Left renal cortex interstitium (tissue), 4 donors: ENCODE results near the gene RBM25. TPM values are rescaled to one million over a fixed set of nuclear protein-coding genes. Genes with fewer than 3 reads are reported as not detected.

Experiments used
- DNase-seq, 4 donors: peaks; one replicate each; pipeline ENCODE4 v3.0.0-alpha.2; 2013; ENCODE audit warnings: low read depth in 4 of 4, low spot score in 2 of 4, missing footprints in 1 of 4
- polyA plus RNA-seq, 4 donors: library from polyadenylated mRNA; unstranded; fragments of 120-200 nt; gene quantifications; one replicate each; pipeline ENCODE4 v1.2.1, GENCODE V29; 2013; ENCODE audit not compliant: insufficient read length in 4 of 4

The RBM25 gene
- polyA plus RNA-seq, 4 donors, result 113 to 221 (median 171) TPM

DNA sequence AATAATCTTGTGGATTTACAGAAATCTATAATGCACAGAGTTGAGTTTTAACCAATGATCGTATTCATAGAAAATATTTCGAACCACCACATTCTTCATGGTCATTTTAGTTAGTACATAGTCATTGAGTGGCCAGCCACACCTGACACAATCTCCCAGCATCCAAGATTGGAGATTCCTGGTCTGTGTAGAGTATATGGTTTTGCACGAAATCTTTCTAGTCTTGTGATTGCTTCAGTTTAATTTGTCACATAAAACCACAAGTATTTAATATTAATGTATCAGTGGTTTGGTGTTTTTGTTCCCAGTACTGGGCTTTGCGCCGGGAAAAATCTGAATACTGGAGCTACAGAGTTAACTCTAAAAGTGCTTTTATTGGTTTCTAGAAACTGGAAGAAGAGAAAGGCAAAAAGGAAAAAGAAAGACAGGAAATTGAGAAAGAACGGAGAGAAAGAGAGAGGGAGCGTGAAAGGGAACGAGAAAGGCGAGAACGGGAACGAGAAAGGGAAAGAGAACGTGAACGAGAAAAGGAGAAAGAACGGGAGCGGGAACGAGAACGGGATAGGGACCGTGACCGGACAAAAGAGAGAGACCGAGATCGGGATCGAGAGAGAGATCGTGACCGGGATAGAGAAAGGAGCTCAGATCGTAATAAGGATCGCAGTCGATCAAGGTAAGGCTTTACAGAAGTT lies 44.6 kb downstream of the RBM25 start:
- no peak for DNase-seq

DNA sequence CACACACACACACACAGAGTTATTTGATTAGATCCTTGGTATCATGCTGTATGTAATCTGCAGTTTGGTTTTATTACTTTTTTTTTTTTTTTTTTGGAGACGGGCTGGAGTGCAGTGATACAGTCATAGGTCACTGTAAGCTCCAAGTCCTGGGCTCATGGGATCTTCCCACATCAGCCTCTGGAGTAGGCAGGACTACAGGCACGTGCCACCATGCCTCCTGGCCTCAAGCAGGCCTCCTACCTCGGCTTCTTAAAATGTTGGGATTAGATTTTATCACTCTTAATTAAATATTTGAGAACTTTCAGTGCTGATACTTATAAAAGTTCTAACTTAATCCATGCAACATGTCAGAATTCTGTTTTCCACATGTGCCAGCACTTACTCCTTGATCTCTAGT lies 46.7 kb downstream of the RBM25 start:
- DNase-seq, result no peak

DNA sequence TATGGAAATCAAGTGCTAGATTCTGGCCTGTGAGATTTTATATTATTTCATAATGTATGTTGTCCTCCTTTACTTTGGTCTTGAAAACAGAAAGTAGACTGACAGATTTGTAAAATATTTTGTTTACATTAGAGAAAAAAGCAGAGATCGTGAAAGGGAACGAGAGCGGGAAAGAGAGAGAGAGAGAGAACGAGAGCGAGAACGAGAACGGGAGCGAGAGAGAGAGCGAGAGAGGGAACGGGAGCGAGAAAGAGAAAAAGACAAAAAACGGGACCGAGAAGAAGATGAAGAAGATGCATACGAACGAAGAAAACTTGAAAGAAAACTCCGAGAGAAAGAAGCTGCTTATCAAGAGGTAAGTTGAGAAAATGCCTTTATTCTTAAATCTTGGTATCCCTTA lies 47.4 kb downstream of the RBM25 start:
- no peak for DNase-seq

DNA sequence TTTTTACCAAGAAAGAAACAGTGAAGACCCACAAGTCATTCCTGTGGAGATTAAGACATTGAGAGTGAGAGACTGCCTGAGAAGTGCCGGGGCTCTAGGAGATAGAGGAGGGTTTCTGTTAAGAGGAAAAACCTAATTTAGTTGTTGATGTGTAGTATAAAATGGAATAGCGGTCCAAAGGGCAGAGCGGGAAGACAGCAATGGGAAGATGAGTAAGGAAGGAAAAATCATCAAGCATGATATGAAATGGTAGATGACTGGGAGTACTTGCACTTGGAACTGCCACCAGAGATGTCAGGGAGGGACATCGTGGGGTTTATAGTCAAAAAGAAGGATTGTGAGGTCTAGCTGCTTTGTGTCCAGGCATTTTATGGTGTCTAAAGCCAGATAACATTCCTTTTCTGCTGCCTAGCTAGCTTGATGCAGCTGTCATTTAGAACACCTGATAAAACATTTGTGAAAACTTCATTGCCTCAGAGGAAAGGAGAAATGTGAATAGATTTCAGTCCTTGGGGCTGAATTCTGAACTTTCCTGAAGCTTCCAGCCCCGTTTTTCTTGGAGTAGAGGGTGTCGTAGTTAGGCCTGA lies 57.8 kb downstream of the RBM25 start:
- no peak for DNase-seq

DNA sequence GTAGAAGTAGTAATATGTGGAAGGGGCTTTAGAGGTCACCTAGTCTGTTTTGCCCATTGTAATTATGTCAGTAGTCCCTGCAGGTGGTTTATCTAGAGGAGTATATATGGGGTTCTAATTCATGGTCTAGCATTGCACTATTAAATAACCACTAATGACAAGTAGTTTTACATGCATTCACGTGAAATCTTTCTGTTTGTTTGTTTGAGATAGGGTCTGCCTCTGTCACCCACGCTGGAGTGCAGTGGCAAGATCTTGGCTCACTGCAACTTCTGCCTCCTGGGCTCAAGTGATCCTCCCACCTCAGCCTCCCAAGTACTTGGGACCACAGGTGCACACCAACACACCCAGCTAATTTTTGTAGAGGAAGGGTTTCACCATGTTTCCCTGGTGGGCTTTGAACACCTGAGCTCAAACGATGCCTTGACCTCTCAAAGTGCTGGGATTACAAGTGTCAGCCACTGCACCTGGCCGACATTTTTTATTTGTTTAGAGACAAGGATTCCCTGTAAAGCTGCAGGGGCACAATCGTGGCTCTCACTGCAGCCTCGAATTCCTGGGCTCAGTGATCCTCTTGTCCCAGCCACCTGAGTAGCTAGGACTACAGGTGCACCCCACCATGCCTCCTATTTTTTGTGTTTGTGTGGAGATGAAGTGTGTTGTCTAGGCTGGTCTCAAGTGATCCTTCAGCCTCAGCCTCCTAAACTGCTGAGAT lies 66.0 kb downstream of the RBM25 start:
- no peak for DNase-seq

DNA sequence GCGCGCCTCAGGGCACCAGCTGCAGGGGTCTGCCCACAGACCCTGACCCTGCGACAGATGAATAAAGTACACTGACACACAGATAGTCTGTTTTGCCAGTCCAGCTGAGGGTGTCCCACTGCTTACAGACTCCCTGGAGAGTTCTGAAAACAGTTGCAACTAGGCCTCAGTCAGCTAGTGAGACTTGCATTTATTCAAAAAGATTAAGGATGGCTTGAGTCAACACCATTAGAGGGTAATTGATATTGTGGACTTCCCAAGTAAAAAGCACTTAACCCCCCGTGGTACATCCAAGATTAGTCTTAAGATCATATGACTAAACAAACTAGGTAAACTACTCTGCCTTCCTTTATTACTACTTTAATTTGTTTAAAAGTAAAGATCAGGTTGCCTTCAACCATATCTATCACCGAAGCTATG lies 66.8 kb downstream of the RBM25 start:
- DNase-seq, result peak in 2 of 4 donors; percentile 6 to 8

DNA sequence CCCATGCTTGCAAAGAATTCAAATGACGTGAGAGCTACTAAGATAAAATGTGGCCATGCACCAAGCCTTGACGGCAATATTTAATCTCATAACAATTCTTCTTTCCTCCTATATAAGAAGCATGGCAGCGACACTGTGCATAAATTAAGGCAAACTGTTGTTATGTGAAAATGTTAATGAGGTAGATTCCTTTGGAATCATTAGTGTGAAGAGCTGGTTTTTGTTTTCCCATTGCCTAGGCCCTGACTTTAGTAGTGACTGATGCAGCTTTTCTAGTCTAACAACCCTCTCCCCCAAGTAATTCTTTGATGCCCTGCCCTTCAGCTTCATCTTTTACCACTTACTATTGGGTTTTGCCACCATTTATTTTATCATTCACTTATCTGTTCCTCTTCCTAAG lies 67.4 kb downstream of the RBM25 start:
- no peak for DNase-seq

DNA sequence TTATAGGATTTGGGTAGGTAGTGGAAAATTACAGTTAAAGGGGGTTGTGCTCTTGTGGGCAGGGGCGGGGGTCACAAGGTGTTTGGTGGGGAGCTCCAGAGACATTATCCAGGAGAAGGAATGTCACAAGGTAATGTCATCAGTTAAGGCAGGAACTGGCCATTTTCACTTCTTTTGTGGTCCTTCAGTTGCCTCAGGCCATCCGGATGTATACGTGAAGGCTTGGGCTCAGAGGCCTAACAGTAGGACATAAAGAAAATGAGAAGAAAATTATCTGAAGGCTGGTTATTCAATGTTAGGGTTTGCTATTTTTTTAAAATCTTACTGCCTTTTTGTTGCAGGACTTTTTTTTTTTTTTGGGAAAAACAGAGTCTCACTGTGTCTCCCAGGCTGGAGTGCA lies 75.5 kb downstream of the RBM25 start:
- no peak for DNase-seq

DNA sequence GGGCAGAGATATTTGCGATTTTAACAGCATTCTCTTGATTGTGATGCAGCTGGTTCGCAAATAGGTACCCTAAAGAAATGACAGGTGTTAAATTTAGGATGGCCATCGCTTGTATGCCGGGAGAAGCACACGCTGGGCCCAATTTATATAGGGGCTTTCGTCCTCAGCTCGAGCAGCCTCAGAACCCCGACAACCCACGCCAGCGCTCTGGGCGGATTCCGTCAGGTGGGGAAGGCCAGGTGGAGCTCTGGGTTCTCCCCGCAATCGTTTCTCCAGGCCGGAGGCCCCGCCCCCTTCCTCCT lies 77.7 kb downstream of the RBM25 start:
- DNase-seq, result no peak

DNA sequence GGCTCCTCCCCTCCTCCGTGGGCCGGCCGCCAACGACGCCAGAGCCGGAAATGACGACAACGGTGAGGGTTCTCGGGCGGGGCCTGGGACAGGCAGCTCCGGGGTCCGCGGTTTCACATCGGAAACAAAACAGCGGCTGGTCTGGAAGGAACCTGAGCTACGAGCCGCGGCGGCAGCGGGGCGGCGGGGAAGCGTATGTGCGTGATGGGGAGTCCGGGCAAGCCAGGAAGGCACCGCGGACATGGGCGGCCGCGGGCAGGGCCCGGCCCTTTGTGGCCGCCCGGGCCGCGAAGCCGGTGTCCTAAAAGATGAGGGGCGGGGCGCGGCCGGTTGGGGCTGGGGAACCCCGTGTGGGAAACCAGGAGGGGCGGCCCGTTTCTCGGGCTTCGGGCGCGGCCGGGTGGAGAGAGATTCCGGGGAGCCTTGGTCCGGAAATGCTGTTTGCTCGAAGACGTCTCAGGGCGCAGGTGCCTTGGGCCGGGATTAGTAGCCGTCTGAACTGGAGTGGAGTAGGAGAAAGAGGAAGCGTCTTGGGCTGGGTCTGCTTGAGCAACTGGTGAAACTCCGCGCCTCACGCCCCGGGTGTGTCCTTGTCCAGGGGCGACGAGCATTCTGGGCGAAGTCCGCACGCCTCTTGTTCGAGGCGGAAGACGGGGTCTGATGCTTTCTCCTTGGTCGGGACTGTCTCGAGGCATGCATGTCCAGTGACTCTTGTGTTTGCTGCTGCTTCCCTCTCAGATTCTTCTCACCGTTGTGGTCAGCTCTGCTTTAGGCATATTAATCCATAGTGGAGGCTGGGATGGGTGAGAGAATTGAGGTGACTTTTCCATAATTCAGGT lies 78.3 kb downstream of the RBM25 start, which contains the start of gene PSEN1:
Gene PSEN1, plus strand, starts transcription at position 121 of the 839 bp plus-strand sequence. CDS start 11,513 bp downstream, outside the sequence.
- DNase-seq, result peak; percentile 88 to 92 (median 90)

DNA sequence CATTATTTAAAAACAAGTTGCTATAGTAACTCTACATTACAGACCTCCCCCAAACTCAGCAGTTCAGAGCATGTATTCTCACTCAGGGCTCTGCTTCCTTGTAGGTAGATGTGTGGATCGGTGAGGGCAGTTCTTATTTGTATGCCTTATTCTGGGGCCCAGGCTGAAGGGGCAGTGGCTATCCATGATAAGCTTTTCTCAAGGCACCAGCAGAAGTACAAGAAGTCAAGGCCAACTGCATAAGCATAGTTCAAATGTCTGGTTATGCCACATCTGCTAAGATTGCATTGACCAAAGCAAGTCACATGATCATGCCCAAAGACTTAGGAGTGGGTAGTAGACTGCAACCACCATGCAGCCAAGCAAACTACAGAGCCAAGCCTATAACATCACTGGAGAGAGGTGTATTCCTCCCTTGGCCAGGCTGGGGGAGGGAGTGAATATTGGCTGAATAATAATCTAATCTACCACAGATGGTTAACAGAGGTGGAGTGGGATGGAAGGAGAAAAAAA lies 82.5 kb downstream of the RBM25 start:
- DNase-seq, result no peak

DNA sequence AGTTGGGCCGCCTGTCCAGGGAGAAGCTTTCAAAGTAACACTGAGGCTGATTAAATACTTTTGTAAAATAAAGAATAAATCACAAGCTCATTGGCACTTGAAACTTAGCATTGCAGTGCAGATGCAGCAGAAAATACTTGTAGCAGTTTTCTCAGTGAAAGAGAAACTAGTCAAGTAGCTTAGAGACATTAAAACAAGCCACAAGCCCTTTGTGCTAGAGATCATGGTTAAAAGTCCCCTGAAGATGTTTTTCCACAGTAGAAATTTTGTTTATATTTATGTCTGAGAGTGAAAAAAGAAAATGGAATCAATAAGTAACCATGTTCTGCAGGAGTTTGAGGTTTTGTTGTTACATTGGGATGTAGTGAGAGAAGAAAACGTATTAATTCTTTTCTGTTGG lies 83.9 kb downstream of the RBM25 start:
- no peak for DNase-seq

DNA sequence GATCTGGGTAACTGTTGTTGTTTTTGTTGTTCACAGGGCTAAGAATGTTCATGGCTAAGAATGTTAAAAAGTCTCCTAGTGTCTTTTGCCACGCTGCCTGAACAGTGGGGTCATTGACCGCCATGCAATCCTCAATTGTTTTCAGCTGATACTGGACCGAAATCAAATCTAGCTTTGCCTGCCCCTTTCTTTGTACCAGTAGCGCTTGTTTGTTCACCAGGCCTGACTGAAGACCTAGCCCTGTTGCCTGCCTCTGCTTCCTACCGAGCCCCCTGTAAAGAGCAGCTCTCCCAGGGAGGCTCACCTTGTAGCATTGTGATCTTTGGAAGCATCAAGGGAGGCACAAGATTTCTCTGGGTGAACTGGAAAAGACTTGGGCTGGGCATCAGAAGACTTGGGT lies 84.7 kb downstream of the RBM25 start:
- no peak for DNase-seq

DNA sequence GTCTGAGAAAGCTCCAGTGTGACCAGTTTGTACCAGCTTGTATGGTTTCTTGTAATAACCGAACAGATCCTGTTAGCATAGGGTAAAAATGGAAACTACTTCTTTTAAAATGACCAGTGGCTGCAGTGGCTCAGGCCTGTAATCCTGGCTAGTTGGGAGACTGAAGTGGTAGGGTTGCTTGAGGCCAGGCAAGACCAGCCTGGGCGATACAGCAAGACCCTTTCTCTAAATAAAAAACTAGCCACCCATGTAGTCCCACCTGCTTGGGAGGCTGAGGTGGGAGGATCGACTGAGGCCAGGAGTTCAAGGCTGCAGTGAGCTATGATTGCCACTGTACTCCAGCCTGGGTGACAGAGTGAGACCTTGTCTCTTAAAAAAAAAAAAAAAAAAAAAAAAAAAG lies 85.3 kb downstream of the RBM25 start:
- no peak for DNase-seq

DNA sequence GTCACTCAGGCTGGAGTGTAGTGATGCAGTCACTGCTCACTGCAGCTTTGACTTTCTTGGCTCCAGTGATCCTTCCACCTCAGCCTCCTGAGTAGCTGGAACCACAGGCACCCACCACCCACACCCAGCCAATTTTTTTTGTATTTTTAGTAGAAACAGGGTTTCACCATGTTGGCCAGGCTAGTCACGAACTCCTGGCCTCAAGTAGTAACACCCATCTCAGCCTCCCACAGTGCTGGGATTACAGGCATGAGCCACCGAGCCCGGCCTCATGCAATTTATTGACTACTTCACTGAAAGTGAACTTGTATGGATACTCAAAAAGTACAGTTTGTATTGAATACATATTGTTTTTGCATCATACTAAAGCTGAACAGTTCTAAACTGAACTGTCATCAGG lies 87.0 kb downstream of the RBM25 start:
- no peak for DNase-seq

DNA sequence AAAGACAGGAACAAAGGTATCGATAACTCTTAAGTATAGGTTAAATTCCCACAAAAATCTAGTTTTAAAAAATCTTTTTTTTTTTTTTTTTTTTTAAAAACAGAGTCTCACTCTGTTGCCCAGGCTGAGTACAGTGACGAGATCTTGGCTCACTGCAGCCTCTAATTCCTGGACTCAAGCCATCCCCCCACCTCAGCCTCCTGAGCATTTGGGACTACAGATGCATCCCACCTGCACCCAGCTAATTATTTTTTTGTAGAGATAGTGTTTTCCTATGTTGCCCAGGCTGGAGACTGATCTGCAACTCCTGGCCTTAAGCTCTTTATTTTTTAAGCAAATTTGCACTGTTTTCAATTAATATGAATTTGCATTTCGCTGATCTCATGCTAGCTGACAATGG lies 87.8 kb downstream of the RBM25 start:
- no peak for DNase-seq

DNA sequence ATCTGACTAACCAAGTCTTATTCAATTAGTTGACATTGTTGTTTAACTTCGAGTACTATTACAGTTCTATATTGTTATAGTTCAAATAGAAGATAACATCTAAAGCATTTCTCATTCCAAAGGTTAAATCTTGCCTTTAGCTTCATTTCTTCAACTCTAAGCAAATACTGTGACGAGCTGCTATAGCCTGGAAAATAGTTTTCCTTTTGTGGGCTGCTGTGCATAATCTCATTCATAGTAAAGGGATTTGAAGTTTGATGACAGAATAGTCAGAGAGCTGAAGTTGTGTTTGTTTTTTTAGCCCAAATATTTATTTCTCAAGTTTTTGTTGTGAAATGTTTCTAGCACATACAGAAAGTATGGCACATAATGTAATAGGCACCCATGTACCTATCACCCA lies 91.4 kb downstream of the RBM25 start:
- no peak for DNase-seq

DNA sequence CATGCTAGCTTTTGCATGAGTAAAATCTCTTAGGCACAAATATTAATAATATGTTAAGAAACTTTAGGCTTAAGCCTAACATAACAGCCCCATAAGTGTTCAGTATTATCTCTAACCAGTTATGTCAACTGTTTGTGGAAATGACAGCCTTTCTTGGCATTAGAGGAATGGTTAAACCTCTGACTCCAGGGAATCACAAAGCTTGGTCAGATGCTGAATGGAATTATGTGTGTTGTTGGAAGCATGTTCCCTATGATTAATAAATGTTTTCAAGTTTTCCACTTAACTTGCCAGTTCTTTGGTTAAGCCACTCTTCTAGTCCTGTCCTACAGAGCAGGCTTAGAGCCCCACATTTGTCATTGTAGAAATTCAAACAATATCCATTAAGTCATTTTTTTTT lies 94.9 kb downstream of the RBM25 start:
- no peak for DNase-seq

DNA sequence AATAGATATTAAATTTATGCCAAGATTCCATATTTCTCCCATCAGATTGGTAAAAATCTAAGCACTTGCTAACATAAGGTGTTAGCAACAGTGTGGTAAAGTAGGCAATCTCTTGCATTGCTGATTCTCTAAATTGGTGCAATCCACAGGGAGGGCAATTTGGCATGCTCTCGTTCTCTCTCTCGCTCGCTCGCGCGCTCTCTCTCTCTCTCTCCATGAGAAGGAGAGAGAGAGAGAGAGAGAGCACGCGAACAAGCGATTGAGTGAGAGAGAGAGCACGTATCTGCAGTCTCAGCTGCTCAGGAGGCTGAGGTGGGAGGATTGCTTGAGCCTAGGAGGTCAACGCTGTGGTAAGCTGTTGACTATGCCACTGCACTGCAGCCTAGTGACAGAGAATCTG lies 103.9 kb downstream of the RBM25 start:
- no peak for DNase-seq

DNA sequence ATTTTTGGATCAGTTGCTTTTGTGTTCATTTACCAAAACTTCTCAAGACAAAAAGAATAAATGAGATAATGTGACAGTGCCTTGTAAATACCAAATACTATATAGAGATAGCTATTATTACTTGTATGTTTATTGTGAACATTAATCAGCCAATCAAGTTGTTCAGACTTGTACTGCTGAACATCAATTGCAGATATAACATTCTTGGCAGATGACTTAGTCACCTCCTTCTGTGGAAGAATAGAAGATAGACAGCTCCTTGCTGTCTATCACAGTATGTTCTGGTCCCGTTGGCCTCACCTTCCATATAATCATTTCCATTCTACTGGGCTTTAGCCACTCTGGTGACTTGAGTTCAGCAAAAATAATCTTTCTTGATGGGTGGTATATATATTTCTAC lies 108.1 kb downstream of the RBM25 start:
- no peak for DNase-seq

DNA sequence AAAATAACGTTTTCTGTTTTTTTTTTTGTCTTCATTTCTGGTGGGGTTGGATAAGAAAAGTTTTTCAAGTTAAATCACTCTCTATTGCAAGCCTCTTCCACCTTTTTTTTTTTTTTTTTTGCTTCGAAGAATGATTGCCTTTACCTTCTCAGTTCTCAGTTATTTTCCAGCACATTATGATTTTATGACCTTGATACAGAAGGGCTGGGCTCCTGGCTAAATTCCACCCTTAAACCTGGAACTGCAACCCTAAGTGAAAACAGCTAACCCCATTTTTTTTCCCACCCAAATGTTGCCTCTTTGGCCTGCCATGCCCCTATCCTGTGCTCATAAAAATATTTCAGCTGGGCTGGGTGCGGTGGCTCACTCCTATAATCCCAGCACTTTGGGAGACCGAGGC lies 109.4 kb downstream of the RBM25 start:
- DNase-seq, result no peak
